HEK293 (cell line): ENCODE results near the gene CPNE9.
A peak's percentile ranks its signal among the peaks of the same experiment; 100 is the strongest.

Experiments
- CTCF ChIA-PET: fragments of 350-600 bp; formaldehyde crosslinking; extraction: SDS; loops from one replicate; lab custom pipeline; 2021; ENCODE audit warnings: antibody characterized with exemption; lab: Yijun Ruan, JAX
- POLR2A ChIA-PET: fragments of 300-600 bp; formaldehyde crosslinking; extraction: SDS; loops from one replicate; lab custom pipeline; 2020; ENCODE audit warnings: antibody characterized with exemption, inconsistent platforms; lab: Yijun Ruan, JAX
- H3K27ac ChIP-seq: fragments of 200-500 bp; sonication (Bioruptor generic); 2 replicates; pipeline ENCODE4 v1.5.1; 2014; ENCODE audit warnings: low read depth, low read length, control low read depth, inconsistent platforms; ENCODE audit errors: extremely low read depth
- H3K36me3 ChIP-seq, 2 experiments: fragments of 200-500 bp in 1 of 2; sonication (Bioruptor generic) in 1 of 2; 1 replicate in 1 of 2; 2 replicates in 1 of 2; pipeline ENCODE4 v1.5.1; 2014 to 2017; ENCODE audit warnings: inconsistent platforms in 2 of 2, low read length in 2 of 2; ENCODE audit not compliant: control insufficient read depth in 2 of 2, insufficient read depth in 1 of 2
- H3K4me1 ChIP-seq: fragments of 200-500 bp; sonication (Bioruptor generic); 2 replicates; pipeline ENCODE4 v1.5.1; 2014; ENCODE audit warnings: mild to moderate bottlenecking, low read length, inconsistent platforms; ENCODE audit not compliant: control insufficient read depth, insufficient read depth
- H3K4me3 ChIP-seq: 2 replicates; pipeline ENCODE4 v1.5.1; 2011; ENCODE audit warnings: low read depth, mild to moderate bottlenecking, control low read depth, low read length, moderate library complexity
- H3K9me3 ChIP-seq: fragments of 200-500 bp; sonication (Bioruptor generic); 2 replicates; pipeline ENCODE4 v1.5.1; 2014; ENCODE audit warnings: low read depth, low read length, inconsistent platforms; ENCODE audit not compliant: control insufficient read depth, insufficient read depth
- ATF2 ChIP-seq: fragments of 450-650 bp; formaldehyde crosslinking; IDR thresholded peaks from 2 replicates; pipeline ENCODE4 v1.5.1; 2016; ENCODE audit warnings: missing biosample characterization, missing genetic modification characterization, low read depth
- HOXD13 ChIP-seq: sonication (generic); formaldehyde crosslinking; IDR thresholded peaks from 2 replicates; pipeline ENCODE4 v1.8.0; 2022; ENCODE audit warnings: missing genetic modification reagents, borderline replicate concordance
- KLF17 ChIP-seq: fragments of 450-650 bp; formaldehyde crosslinking; IDR thresholded peaks from 2 replicates; pipeline ENCODE4 v1.5.1; 2016; ENCODE audit warnings: missing biosample characterization, missing genetic modification characterization
- SALL2 ChIP-seq: fragments of 450-650 bp; formaldehyde crosslinking; IDR thresholded peaks from 2 replicates; pipeline ENCODE4 v1.5.0; 2017; ENCODE audit warnings: missing biosample characterization, mild to moderate bottlenecking, missing genetic modification characterization, borderline replicate concordance
- TRIM28 ChIP-seq: IDR thresholded peaks from 2 replicates; pipeline ENCODE4 v1.6.1; 2011; ENCODE audit warnings: low read length, control low read depth, borderline replicate concordance
- ZIC2 ChIP-seq: fragments of 450-650 bp; formaldehyde crosslinking; IDR thresholded peaks from 2 replicates; pipeline ENCODE4 v1.5.1; 2016; ENCODE audit warnings: missing biosample characterization, missing genetic modification characterization
- ZNF112 ChIP-seq: fragments of 450-650 bp; formaldehyde crosslinking; IDR thresholded peaks from 2 replicates; pipeline ENCODE4 v1.5.0; 2017; ENCODE audit warnings: missing biosample characterization, missing genetic modification characterization
- ZNF121 ChIP-seq: fragments of 450-650 bp; formaldehyde crosslinking; IDR thresholded peaks from 2 replicates; pipeline ENCODE4 v1.5.1; 2016; ENCODE audit warnings: missing biosample characterization, missing genetic modification characterization
- ZNF146 ChIP-seq: fragments of 450-650 bp; formaldehyde crosslinking; IDR thresholded peaks from 2 replicates; pipeline ENCODE4 v1.5.1; 2016; ENCODE audit warnings: missing biosample characterization, missing genetic modification characterization
- ZNF148 ChIP-seq: fragments of 450-650 bp; formaldehyde crosslinking; IDR thresholded peaks from 2 replicates; pipeline ENCODE4 v1.5.0; 2017; ENCODE audit warnings: missing biosample characterization, missing genetic modification characterization, borderline replicate concordance
- ZNF214 ChIP-seq: fragments of 450-650 bp; formaldehyde crosslinking; IDR thresholded peaks from 2 replicates; pipeline ENCODE4 v1.5.1; 2017; ENCODE audit warnings: missing biosample characterization, mild to moderate bottlenecking, missing genetic modification characterization, borderline replicate concordance
- ZNF223 ChIP-seq: fragments of 450-650 bp; formaldehyde crosslinking; IDR thresholded peaks from 2 replicates; pipeline ENCODE4 v1.5.1; 2016; ENCODE audit warnings: missing biosample characterization, missing genetic modification characterization
- ZNF324 ChIP-seq: fragments of 450-650 bp; formaldehyde crosslinking; IDR thresholded peaks from 2 replicates; pipeline ENCODE4 v1.5.1; 2016; ENCODE audit warnings: missing biosample characterization, missing genetic modification characterization
- ZNF335 ChIP-seq: fragments of 450-650 bp; formaldehyde crosslinking; conservative IDR thresholded peaks from 2 replicates; pipeline ENCODE4 v1.5.1; 2016; ENCODE audit warnings: missing biosample characterization, missing genetic modification characterization
- ZNF350 ChIP-seq: fragments of 450-650 bp; formaldehyde crosslinking; IDR thresholded peaks from 2 replicates; pipeline ENCODE4 v1.5.0; 2017; ENCODE audit warnings: missing biosample characterization, mild to moderate bottlenecking, missing genetic modification characterization
- ZNF488 ChIP-seq: fragments of 450-650 bp; formaldehyde crosslinking; IDR thresholded peaks from 2 replicates; pipeline ENCODE4 v1.5.1; 2016; ENCODE audit warnings: missing biosample characterization, missing genetic modification characterization
- ZNF548 ChIP-seq: fragments of 450-650 bp; formaldehyde crosslinking; IDR thresholded peaks from 2 replicates; pipeline ENCODE4 v1.5.1; 2016; ENCODE audit warnings: missing biosample characterization, missing genetic modification characterization
- ZNF621 ChIP-seq: fragments of 450-650 bp; formaldehyde crosslinking; IDR thresholded peaks from 2 replicates; pipeline ENCODE4 v1.5.1; 2017; ENCODE audit warnings: missing biosample characterization, missing genetic modification characterization
- ZNF707 ChIP-seq: fragments of 450-650 bp; formaldehyde crosslinking; IDR thresholded peaks from 2 replicates; pipeline ENCODE4 v1.5.1; 2016; ENCODE audit warnings: missing biosample characterization, missing genetic modification characterization
- ZNF837 ChIP-seq: fragments of 450-650 bp; formaldehyde crosslinking; IDR thresholded peaks from 2 replicates; pipeline ENCODE4 v1.5.1; 2016; ENCODE audit warnings: missing biosample characterization, missing genetic modification characterization

The CPNE9 gene

GRCh38 chr3:9697892-9698291 lies 5.7 kb upstream of the CPNE9 start:
- Histone ChIP-seq H3K9me3 (no peaks in the 10 kb centered on the region), H3K27ac (no peak overlapping the region), H3K4me1 (no peaks in the 10 kb centered on the region), H3K4me3 (no peak overlapping the region), H3K36me3 (peaks cover 3 to 82% of the 10 kb centered on the region in 2 experiments; a peak in 2 of 3 replicates)
- no peak for TF ChIP-seq ZNF148 (tag by site-specific recombination)
- no peak for TF ChIP-seq ZNF548 (tag by site-specific recombination)
- no peak for TF ChIP-seq SALL2
- TF ChIP-seq ZNF488 (tag by site-specific recombination), result no peak
- no peak for TF ChIP-seq ZNF324 (tag by site-specific recombination)
- no peak for TF ChIP-seq ZNF112 (tag by site-specific recombination)
- no peak for TF ChIP-seq ZNF707 (tag by site-specific recombination)
- no peak for TF ChIP-seq ZNF837 (tag by site-specific recombination)
- no peak for TF ChIP-seq HOXD13 (CRISPR knock-in tag)
- TF ChIP-seq ZNF121 (tag by site-specific recombination), result no peak
- no peak for TF ChIP-seq ATF2 (tag by site-specific recombination)
- no peak for TF ChIP-seq ZNF621 (tag by site-specific recombination)
- TF ChIP-seq ZNF350, result no peak
- TF ChIP-seq ZNF146 (tag by site-specific recombination), result no peak
- no peak for TF ChIP-seq ZNF214 (tag by site-specific recombination)
- CTCF ChIA-PET, result interaction anchor here (1.4 kb wide), 1 partner anchor 17 kb away, joined by 3 read pairs; no protein-coding TSS in a partner anchor
- POLR2A ChIA-PET, result interaction anchor here (1.0 kb wide), 1 partner anchor 235 kb away, joined by 3 read pairs; no protein-coding TSS in a partner anchor

- CTCF ChIA-PET, result interaction anchor here (1.4 kb wide), 1 partner anchor 16 kb away, joined by 3 read pairs; no protein-coding TSS in a partner anchor
- Histone ChIP-seq H3K27ac (no peak overlapping the region), H3K36me3 (peaks cover 3 to 78% of the 10 kb centered on the region in 2 experiments; a peak in 2 of 3 replicates), H3K4me1 (no peaks in the 10 kb centered on the region), H3K4me3 (no peak overlapping the region)
- no peak for TF ChIP-seq TRIM28
- 0 out of 2 replicates have a peak, but pooled peaks have one; percentile 15 for TF ChIP-seq ZIC2 (tag by site-specific recombination)
- TF ChIP-seq, all 188 proteins: peak for 1
- H3K9me3 ChIP-seq, result no peaks in the 10 kb centered on the region
- POLR2A ChIA-PET, result no interaction called here
Measured at GRCh38 chr3:9698293-9698692, 5.3 kb upstream of the CPNE9 start.

- ChIA-PET CTCF (interaction anchor here (0.6 to 1.7 kb wide), 5 partner anchors 9 to 197 kb away, joined by 3 to 4 read pairs (median 4); no protein-coding TSS in a partner anchor), POLR2A (interaction anchor here (0.5 to 0.7 kb wide), 4 partner anchors 95 to 830 kb away, joined by 3 to 4 read pairs (median 4); no protein-coding TSS in a partner anchor)
- no peaks in the 10 kb centered on the region for H3K9me3 ChIP-seq
- no peak overlapping the region for H3K4me3 ChIP-seq
- 0 out of 2 replicates have a peak, but pooled peaks cover 2% of the 10 kb centered on the region for H3K4me1 ChIP-seq
- peaks cover 3 to 56% of the 10 kb centered on the region in 2 experiments; a peak in 2 of 3 replicates for H3K36me3 ChIP-seq
- H3K27ac ChIP-seq, result no peak overlapping the region
- TF ChIP-seq ZNF223 (tag by site-specific recombination) (no peak), KLF17 (no peak), ZNF335 (tag by site-specific recombination) (no peak)
Measured at GRCh38 chr3:9700536-9700935, 3.1 kb upstream of the CPNE9 start.
